Nephron progenitor cell (in vitro differentiated cells): Measurements from ENCODE around the gene AQP5.

ENCODE experiments used
- DNase-seq: peaks from one replicate; pipeline ENCODE4 v3.0.0; 2021
- H3K27ac Mint-ChIP-seq: 2 replicates; pipeline ENCODE4 v1.8.0; 2021; ENCODE audit warnings: mild to moderate bottlenecking, moderate library complexity, mixed read lengths
- H3K27me3 Mint-ChIP-seq: 2 replicates; pipeline ENCODE4 v1.8.0; 2021; ENCODE audit warnings: mild to moderate bottlenecking, low read depth, mixed read lengths; ENCODE audit not compliant: poor library complexity
- H3K36me3 Mint-ChIP-seq: 2 replicates; pipeline ENCODE4 v1.8.0; 2021; ENCODE audit warnings: low read depth, mixed read lengths
- H3K4me1 Mint-ChIP-seq: 2 replicates; pipeline ENCODE4 v1.8.0; 2021; ENCODE audit warnings: mixed read lengths
- H3K4me3 Mint-ChIP-seq: 2 replicates; pipeline ENCODE4 v1.8.0; 2021; ENCODE audit warnings: mild to moderate bottlenecking, moderate library complexity, mixed read lengths
- H3K9me3 Mint-ChIP-seq: 2 replicates; pipeline ENCODE4 v1.8.0; 2021; ENCODE audit warnings: mild to moderate bottlenecking, moderate library complexity, mixed read lengths
- TF ChIP-seq, protein P1 (sequence below): fragments of 200-600 bp; sonication (generic); IDR thresholded peaks from 2 replicates; pipeline ENCODE4 v1.5.0; 2021; ENCODE audit warnings: antibody characterized with exemption

AQP5 gene

DNA sequence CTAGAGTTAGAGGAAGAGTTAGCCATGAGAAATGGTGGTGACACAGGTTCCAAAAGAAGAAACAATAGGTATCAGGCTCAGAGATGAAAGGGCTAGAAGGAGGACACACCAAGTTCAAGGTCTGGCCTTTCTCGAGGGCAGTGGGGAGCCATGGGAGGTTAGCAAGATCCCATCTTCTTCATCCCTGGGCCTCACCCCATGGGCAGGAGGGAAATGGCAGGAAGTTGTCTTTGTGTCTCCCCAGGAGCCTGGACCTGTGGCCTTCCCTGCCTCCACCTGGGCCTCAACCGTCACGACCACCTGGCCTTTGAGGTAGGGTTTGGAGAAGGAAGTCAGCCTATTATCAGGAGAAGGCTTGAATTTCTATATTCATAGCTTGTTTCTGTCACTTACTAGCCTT lies 17.0 kb upstream of the AQP5 start:
- peaks cover 41% of the 10 kb centered on the region for H3K4me1 Mint-ChIP-seq

DNA sequence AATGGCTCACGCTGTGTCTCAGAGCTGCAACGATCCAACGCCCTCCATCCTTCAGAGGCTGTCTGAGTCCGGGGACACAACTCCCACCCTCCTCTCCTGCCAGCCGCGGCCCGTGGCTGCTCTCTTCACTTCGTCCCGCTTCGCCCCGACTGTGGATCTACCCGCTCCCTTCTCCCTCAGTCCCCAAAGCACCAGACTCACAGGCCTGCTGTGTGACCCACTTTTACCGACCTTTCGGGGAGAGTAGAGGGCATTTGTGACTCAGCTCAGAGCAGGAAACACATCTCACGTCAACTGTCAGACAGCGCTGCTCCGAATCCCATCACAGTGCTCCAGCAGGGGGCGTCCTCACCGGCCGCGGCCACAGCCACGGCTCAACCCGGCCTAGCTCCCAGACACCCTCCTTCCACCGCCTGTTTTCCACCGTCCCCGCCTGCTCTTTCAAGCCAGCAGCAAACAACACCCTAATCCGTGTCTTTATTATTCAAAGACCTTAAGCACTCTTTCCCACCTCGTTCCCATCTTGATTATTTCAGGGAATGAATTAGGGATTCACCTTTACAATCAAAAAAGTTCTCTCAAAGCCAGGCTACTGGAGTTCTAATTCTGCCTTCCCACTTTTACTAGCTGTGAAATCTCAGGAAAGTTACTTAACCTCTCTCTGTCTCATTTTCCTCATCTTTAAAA lies 16.1 kb upstream of the AQP5 start:
- peaks cover 27% of the 10 kb centered on the region for H3K27me3 Mint-ChIP-seq
- no peak overlapping the region for H3K27ac Mint-ChIP-seq
- H3K9me3 Mint-ChIP-seq, result no peaks in the 10 kb centered on the region
- H3K36me3 Mint-ChIP-seq, result no peaks in the 10 kb centered on the region
- H3K4me1 Mint-ChIP-seq, result peaks cover 47% of the 10 kb centered on the region
- H3K4me3 Mint-ChIP-seq, result peak overlapping the region; percentile 86
- TF ChIP-seq, protein P1, sequence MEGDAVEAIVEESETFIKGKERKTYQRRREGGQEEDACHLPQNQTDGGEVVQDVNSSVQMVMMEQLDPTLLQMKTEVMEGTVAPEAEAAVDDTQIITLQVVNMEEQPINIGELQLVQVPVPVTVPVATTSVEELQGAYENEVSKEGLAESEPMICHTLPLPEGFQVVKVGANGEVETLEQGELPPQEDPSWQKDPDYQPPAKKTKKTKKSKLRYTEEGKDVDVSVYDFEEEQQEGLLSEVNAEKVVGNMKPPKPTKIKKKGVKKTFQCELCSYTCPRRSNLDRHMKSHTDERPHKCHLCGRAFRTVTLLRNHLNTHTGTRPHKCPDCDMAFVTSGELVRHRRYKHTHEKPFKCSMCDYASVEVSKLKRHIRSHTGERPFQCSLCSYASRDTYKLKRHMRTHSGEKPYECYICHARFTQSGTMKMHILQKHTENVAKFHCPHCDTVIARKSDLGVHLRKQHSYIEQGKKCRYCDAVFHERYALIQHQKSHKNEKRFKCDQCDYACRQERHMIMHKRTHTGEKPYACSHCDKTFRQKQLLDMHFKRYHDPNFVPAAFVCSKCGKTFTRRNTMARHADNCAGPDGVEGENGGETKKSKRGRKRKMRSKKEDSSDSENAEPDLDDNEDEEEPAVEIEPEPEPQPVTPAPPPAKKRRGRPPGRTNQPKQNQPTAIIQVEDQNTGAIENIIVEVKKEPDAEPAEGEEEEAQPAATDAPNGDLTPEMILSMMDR, result peak; percentile 83
- DNase-seq, result peak; percentile 90

More for the DNA sequence above, 17.0 kb upstream of the AQP5 start:
- peaks cover 30% of the 10 kb centered on the region for H3K27me3 Mint-ChIP-seq
- H3K27ac Mint-ChIP-seq, result no peak overlapping the region
- no peaks in the 10 kb centered on the region for H3K9me3 Mint-ChIP-seq
- DNase-seq, result no peak
- H3K36me3 Mint-ChIP-seq, result no peaks in the 10 kb centered on the region
- TF ChIP-seq, protein P1, result no peak
- H3K4me3 Mint-ChIP-seq, result no peak overlapping the region

DNA sequence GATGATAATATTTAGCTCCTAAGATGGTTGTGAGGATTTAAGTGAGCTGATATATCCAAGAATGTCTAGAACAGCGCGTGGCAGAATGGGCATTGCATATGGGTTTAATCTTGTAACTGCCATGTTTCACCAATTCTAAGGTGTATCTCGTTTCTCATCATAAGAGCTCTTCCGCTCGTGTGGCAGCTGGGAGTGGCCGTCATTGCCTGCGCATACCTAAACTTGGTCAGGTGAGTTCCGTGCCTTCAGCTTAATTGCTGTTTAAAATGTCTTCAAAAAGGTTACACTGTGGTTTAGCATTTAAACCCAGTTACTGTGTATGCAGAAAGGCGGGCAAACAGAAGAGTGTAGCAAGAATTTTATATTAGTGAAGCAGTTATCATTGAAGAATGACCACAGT lies 15.6 kb upstream of the AQP5 start:
- no peak overlapping the region for H3K27ac Mint-ChIP-seq
- H3K4me1 Mint-ChIP-seq, result peaks cover 47% of the 10 kb centered on the region
- H3K4me3 Mint-ChIP-seq, result peak overlapping the region; percentile 86
- TF ChIP-seq, protein P1, result no peak
- H3K36me3 Mint-ChIP-seq, result no peaks in the 10 kb centered on the region
- H3K27me3 Mint-ChIP-seq, result peaks cover 27% of the 10 kb centered on the region
- no peaks in the 10 kb centered on the region for H3K9me3 Mint-ChIP-seq
- no peak for DNase-seq

DNA sequence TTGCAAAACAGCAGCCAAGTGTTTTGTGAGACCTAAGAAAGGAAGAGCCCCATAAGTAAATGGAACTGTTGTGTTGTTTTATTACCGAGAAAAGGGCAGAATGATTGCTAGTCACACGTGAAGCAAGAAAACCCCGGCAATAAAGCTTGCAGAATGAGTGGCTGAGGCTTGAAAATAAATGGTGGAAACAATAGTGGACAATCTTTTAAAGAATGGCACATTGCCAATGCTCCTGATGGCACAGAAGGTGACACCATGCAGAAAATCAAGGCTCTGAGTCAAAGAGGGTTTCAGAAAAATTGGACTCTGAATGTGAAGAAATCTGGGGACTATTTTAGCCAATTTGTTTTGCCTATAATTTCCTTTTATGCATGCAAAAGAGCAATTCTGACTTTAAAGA lies 15.2 kb upstream of the AQP5 start:
- H3K4me3 Mint-ChIP-seq, result no peak overlapping the region
- DNase-seq, result no peak
- H3K4me1 Mint-ChIP-seq, result peaks cover 46% of the 10 kb centered on the region
- no peaks in the 10 kb centered on the region for H3K9me3 Mint-ChIP-seq
- H3K36me3 Mint-ChIP-seq, result no peaks in the 10 kb centered on the region
- no peak overlapping the region for H3K27ac Mint-ChIP-seq
- peaks cover 27% of the 10 kb centered on the region for H3K27me3 Mint-ChIP-seq
- TF ChIP-seq, protein P1, result no peak

DNA sequence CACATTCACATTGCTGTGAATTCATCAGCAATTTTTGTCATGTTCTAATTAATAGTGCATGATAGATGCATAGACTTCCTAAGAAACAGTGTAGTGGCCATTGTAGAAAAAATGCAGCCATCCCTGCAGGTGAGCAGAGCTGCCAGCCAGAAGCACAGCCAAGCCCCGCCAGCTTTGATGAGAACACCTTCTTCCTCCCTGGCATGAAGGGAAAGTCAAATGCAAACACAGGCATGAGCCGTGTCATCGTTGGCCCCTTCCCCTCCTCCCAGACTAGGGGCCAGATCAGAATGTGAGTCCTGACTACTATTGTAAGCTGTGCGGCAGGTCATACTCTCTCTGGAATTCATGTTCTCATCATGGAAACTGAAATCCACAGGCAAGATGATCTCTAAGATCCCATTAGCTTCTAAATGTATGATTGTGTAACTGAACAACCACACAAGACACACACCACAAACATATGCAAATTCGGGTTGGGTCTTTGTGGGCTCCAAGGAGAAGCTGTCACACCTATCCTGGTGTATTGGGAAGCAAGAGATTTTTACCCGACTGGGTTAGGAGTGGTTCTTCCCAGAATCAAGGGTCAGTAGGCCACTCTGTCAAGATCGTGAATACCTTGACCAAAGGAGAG lies 14.0 kb upstream of the AQP5 start:
- H3K9me3 Mint-ChIP-seq, result no peaks in the 10 kb centered on the region
- H3K4me1 Mint-ChIP-seq, result peaks cover 34% of the 10 kb centered on the region
- TF ChIP-seq, protein P1, result no peak
- peaks cover 27% of the 10 kb centered on the region for H3K27me3 Mint-ChIP-seq
- no peak for DNase-seq
- H3K4me3 Mint-ChIP-seq, result no peak overlapping the region
- no peaks in the 10 kb centered on the region for H3K36me3 Mint-ChIP-seq
- H3K27ac Mint-ChIP-seq, result peak overlapping the region; percentile 69
